ENCODE measurements around the gene HINT3.
A peak's percentile ranks its signal among the peaks of the same experiment; 100 is the strongest.

The HINT3 gene

GRCh38 chr6:125987026-125987617 is 30.6 kb downstream of the HINT3 start:
- Histone ChIP-seq H3K9me3 (ENCODE audit: low read length) (no peaks in the 10 kb centered on the region), H3K4me2 (ENCODE audit: low read length) (peak overlapping the region; percentile 95), H3K9ac (ENCODE audit: low read length) (peak overlapping the region; percentile 97), H4K20me1 (ENCODE audit: insufficient read depth, low read length) (no peaks in the 10 kb centered on the region), H3K27me3 (ENCODE audit: insufficient read depth, low read length) (no peaks in the 10 kb centered on the region), H3K79me2 (ENCODE audit: insufficient read depth, low read length) (peaks cover 58% of the 10 kb centered on the region), H3F3A (ENCODE audit: insufficient read depth, low read length) (no peaks in the 10 kb centered on the region), H3K4me3 (ENCODE audit: low read depth, low read length, poor library complexity, severe bottlenecking) (peak overlapping the region; percentile 89), H2AFZ (ENCODE audit: low read length) (peak overlapping the region; percentile 94; the same call in 1 of the 2 replicates), H3K9me2 (ENCODE audit: low read depth, low read length) (no peaks in the 10 kb centered on the region), H3K27ac (ENCODE audit: low read depth, low read length, poor library complexity, severe bottlenecking) (peak overlapping the region; percentile 76), H3K36me3 (ENCODE audit: insufficient read depth, low read length) (no peaks in the 10 kb centered on the region), H3K4me1 (ENCODE audit: insufficient read depth, low read length, severe bottlenecking) (peaks cover 42% of the 10 kb centered on the region)
- TF ChIP-seq CTCF (IDR thresholded peaks at IDR 0.05; ENCODE audit: low read length) (no peak), EZH2 (IDR thresholded peaks at IDR 0.05; ENCODE audit: borderline replicate concordance, low read length) (no peak)

- Histone ChIP-seq H3K4me2 (ENCODE audit: low read length) (peak overlapping the region; percentile 95), H3K79me2 (ENCODE audit: insufficient read depth, low read length) (peaks cover 70% of the 10 kb centered on the region), H3K9ac (ENCODE audit: low read length) (no peak overlapping the region), H2AFZ (ENCODE audit: low read length) (no peak overlapping the region), H3K9me3 (ENCODE audit: low read length) (no peaks in the 10 kb centered on the region), H3K4me3 (ENCODE audit: low read depth, low read length, poor library complexity, severe bottlenecking) (peak overlapping the region; percentile 89), H3K9me2 (ENCODE audit: low read depth, low read length) (no peaks in the 10 kb centered on the region), H3K4me1 (ENCODE audit: insufficient read depth, low read length, severe bottlenecking) (peaks cover 42% of the 10 kb centered on the region), H4K20me1 (ENCODE audit: insufficient read depth, low read length) (no peaks in the 10 kb centered on the region), H3K27me3 (ENCODE audit: insufficient read depth, low read length) (no peaks in the 10 kb centered on the region), H3F3A (ENCODE audit: insufficient read depth, low read length) (no peaks in the 10 kb centered on the region; the same call in 1 of the 2 replicates), H3K36me3 (ENCODE audit: insufficient read depth, low read length) (no peaks in the 10 kb centered on the region), H3K27ac (ENCODE audit: low read depth, low read length, poor library complexity, severe bottlenecking) (no peak overlapping the region)
- TF ChIP-seq EZH2 (IDR thresholded peaks at IDR 0.05; ENCODE audit: borderline replicate concordance, low read length) = no peak
Observed at GRCh38 chr6:125988280-125988679, 31.7 kb downstream of the HINT3 start.

- no peaks in the 10 kb centered on the region for H4K20me1 ChIP-seq (ENCODE audit: insufficient read depth, low read length)
- no peak overlapping the region for H2AFZ ChIP-seq (ENCODE audit: low read length)
- no peak overlapping the region for H3K27ac ChIP-seq (ENCODE audit: low read depth, low read length, poor library complexity, severe bottlenecking)
- no peak for TF ChIP-seq CTCF (IDR thresholded peaks at IDR 0.05; ENCODE audit: low read length)
- TF ChIP-seq EZH2 (IDR thresholded peaks at IDR 0.05; ENCODE audit: borderline replicate concordance, low read length) = no peak
- H3K4me1 ChIP-seq (ENCODE audit: insufficient read depth, low read length, severe bottlenecking) = peaks cover 42% of the 10 kb centered on the region
- H3K9ac ChIP-seq (ENCODE audit: low read length) = no peak overlapping the region
- H3K36me3 ChIP-seq (ENCODE audit: insufficient read depth, low read length) = no peaks in the 10 kb centered on the region
- no peak overlapping the region for H3K4me2 ChIP-seq (ENCODE audit: low read length)
- no peaks in the 10 kb centered on the region for H3K9me3 ChIP-seq (ENCODE audit: low read length)
- no peaks in the 10 kb centered on the region; the same call in 1 of the 2 replicates for H3F3A ChIP-seq (ENCODE audit: insufficient read depth, low read length)
- no peak overlapping the region for H3K4me3 ChIP-seq (ENCODE audit: low read depth, low read length, poor library complexity, severe bottlenecking)
- peaks cover 75% of the 10 kb centered on the region for H3K79me2 ChIP-seq (ENCODE audit: insufficient read depth, low read length)
- H3K9me2 ChIP-seq (ENCODE audit: low read depth, low read length) = no peaks in the 10 kb centered on the region
- H3K27me3 ChIP-seq (ENCODE audit: insufficient read depth, low read length) = no peaks in the 10 kb centered on the region
Observed at GRCh38 chr6:125989631-125990030, 33.1 kb downstream of the HINT3 start.

- peaks cover 41% of the 10 kb centered on the region for H3K4me1 ChIP-seq (ENCODE audit: insufficient read depth, low read length, severe bottlenecking)
- no peak overlapping the region for H3K4me2 ChIP-seq (ENCODE audit: low read length)
- no peaks in the 10 kb centered on the region; the same call in 1 of the 2 replicates for H3F3A ChIP-seq (ENCODE audit: insufficient read depth, low read length)
- H3K79me2 ChIP-seq (ENCODE audit: insufficient read depth, low read length) = peaks cover 67% of the 10 kb centered on the region
- H2AFZ ChIP-seq (ENCODE audit: low read length) = no peak overlapping the region
- no peak for TF ChIP-seq EZH2 (IDR thresholded peaks at IDR 0.05; ENCODE audit: borderline replicate concordance, low read length)
- TF ChIP-seq CTCF (IDR thresholded peaks at IDR 0.05; ENCODE audit: low read length) = no peak
- no peak overlapping the region for H3K4me3 ChIP-seq (ENCODE audit: low read depth, low read length, poor library complexity, severe bottlenecking)
- no peaks in the 10 kb centered on the region for H3K27me3 ChIP-seq (ENCODE audit: insufficient read depth, low read length)
- no peaks in the 10 kb centered on the region for H4K20me1 ChIP-seq (ENCODE audit: insufficient read depth, low read length)
- H3K9me3 ChIP-seq (ENCODE audit: low read length) = no peaks in the 10 kb centered on the region
- peaks cover 6% of the 10 kb centered on the region; the same call in 1 of the 2 replicates for H3K36me3 ChIP-seq (ENCODE audit: insufficient read depth, low read length)
- no peaks in the 10 kb centered on the region for H3K9me2 ChIP-seq (ENCODE audit: low read depth, low read length)
- H3K9ac ChIP-seq (ENCODE audit: low read length) = no peak overlapping the region
- no peak overlapping the region for H3K27ac ChIP-seq (ENCODE audit: low read depth, low read length, poor library complexity, severe bottlenecking)
Observed at GRCh38 chr6:125991653-125992052, 35.1 kb downstream of the HINT3 start.

Measured in OCI-LY1 (cell line).